HG02798 (cell line): ENCODE data around the gene XBP1.
"Not testable (repeated sequence)": the region's sequence is repeated elsewhere in the genome, so short reads cannot be mapped to it uniquely, and the experiment has no call there.

Source experiments
- ATAC-seq: cut with Tn5 transposase; IDR thresholded peaks from one replicate; pipeline ENCODE4 v1.9.1; 2021; ENCODE audit warnings: mild to moderate bottlenecking; ENCODE audit not compliant: unreplicated experiment, poor library complexity

Gene XBP1

GRCh38 chr22:28819253-28820096 lies 19.1 kb upstream of the XBP1 start:
- ATAC-seq = peak; percentile 58

DNA sequence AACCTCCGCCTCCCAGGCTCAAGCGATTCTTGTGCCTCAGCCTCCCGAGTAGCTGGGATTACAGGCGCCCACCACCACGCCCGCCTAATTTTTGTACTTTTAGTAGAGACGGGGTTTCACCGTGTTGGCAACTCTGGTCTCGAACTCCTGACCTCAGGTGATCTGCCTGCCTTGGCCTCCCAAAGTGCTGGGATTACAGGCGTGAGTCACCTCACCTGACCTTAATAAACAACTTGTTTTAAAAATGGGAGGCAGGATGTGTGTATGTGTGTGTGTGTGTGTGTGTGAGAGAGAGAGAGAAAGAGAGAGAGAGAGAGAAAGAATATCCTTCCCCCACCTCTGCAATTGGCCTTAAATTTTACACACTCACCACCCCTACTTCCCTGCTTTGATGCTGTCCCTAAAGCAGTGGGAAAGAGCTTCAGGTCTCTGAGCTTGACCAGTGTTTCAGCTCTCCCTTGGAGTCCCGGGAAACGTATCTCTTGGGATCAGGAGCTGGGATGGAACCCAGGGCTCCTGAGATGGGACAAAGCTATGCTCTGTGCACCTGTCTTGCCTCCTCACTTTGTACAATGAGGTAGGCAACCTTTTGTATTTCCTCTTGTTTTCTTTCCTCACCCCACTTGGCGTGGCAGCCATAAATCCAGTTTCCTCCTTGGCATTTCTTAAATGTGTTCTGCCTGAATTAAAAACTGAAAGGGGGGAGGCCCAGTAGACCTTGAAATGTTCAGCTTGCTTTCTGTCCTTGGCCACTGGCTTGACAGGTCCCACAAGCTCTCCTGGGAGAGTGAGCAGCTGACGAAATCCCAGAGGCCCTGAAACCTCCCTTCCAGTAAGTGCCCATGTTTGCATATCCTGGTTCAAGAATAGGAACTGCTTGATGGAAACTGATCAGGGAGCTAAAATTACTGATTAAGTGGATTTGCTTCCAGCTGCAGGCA lies 17.8 kb upstream of the XBP1 start:
- no peak for ATAC-seq

- no peak for ATAC-seq
These were observed 16.7 kb upstream of the XBP1 start for GRCh38 chr22:28817064-28817463.

DNA sequence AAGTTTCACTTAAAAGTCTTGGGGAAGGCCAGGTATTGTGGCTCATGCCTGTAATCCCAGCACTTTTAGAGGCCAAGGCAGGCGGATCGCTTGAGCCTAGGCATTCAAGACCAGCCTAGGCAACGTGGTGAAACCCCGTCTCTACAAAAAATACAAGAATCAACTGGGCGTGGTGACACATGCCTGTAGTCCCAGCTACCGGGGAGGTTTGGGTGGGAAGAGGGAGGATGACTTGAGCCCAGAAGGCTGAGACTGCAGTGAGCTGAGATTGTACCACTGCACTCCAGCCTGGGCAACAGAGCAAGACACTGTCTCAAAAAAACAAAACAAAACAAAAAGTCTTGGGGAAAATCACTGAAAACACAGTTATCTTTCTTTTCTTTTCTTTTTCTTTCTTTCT lies 15.4 kb upstream of the XBP1 start:
- ATAC-seq = no peak

- no peak for ATAC-seq
These were observed 14.7 kb upstream of the XBP1 start for GRCh38 chr22:28815111-28815510.

DNA sequence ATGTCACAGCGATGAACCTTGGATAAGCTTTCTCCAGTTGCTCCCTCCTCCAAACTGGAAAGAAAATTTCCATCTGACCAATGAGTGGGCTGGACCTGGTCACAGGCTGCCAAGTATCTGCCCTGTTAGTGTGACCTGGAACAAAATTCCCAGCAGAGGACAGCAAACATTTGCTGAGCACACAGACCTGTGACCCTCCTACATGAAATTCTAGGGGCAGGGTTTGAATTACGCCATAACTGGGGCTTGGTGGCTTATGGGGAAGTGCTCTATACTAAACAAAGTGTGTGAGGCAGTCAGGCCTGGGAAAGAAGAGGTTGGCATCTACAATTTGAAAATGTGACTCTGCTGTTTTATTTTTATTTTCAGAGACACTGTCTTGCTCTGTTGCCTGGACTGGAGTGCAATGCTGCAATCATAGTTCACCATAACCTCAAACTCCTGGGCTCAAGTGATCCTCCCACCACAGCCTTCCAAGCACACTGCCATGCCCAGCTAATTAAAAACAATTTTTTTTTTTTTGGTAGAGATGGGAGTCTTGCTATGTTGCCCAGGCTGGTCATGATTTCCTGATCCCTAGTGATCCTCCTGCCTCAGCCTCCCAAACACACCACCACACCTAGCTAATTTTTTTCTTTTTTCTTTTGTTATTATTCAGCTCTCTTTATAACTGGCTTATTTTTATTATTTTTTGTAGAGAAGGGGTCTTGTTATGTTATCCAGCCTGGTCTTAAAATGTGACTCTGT lies 13.6 kb upstream of the XBP1 start:
- no peak for ATAC-seq

DNA sequence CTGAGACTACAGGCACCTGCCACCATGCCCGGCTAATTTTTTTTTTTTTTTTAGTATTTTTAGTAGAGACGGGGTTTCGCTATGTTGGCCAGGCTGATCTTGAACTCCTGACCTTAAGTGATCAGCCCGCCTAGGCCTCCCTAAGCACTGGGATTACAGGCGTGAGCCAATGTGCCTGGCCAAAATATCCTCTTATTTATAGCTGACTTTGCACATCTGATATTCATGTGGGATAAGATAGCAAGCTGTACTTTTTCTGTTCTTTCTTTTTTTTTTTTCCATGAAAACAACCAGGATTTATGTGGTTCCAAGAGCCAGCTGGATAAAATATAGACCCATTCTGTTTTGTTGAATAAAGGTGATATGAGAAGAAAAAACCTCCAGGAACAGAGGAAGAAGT lies 12.1 kb upstream of the XBP1 start:
- no peak for ATAC-seq

DNA sequence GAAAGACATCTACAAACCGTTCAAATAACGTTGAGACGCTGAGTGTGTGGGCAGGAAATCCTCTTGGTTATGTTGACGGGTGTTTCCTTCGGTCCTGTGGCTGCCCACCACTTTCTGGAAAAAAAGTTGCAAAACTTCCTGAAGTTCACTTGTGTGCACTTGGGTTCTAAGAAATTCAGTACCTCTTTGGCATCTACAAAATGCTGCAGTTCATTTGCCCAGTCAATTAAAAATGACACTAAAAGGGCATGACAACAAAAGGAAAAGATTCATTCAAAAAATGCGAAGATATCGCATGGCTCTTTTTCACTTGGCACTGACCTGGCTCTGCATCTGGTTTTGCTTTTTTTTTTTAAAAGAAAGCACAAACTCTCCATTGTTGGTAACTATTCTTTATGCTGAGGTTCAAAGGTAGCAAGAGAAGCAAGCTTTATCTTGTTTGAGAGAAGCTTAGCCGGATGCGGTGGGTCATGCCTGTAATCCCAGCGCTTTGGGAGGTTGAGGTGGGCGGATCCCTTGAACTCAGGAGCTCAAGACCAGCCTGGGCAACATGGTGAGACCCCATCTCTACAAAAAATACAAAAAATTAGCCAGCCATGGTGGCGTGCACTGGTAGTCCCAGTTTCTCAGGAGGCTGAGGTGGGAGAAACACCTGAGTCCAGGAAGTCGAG lies 10.6 kb upstream of the XBP1 start:
- ATAC-seq = no peak

DNA sequence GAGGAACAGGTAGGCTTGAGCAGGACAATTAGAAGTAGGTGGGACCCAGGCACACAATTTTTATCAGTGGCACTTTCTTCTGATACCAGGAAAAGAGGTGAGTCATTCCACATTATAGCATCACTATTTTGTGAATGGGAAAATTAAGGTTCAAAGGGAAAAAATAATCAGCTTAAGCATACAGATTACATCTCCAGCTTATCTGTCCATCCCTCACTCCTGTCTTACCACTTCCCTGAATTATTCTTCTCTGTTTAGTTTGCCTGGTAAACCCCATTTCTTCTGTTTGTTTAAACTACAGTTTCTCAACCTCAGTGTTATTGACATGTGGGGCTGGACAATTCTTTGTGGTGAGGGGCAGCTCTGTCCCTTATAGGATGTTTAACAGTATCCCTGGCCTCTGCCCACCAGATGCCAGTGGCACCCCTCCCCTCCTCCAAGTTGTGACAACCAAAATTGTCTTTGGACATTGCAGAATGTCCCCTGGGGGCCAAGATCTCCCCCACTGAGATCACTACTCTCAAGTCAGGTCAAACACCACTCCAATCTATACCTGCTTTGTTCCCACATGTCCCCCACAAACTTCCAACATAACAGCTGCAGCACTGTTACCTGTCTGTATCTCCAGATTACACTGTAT lies 8.5 kb upstream of the XBP1 start:
- no peak for ATAC-seq

DNA sequence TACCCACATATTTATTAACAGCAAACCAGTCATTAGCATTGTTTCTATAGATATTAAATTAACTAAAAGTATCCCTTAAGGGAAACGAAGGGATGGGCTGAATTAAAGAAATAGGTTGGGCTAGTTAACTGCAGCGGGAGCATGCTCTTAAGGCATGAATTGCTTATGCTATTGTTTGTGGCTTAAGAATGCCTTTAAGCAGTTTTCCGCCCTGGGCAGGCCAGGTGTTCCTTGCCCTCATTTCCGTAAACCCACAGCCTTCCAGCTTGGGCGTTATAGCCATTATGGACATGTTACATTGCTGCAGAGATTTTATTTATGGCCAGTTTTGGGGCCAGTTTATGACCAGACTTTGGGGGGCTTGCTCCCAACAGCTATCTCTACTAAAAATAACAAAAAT lies 5.1 kb upstream of the XBP1 start:
- ATAC-seq = not testable (repeated sequence)

DNA sequence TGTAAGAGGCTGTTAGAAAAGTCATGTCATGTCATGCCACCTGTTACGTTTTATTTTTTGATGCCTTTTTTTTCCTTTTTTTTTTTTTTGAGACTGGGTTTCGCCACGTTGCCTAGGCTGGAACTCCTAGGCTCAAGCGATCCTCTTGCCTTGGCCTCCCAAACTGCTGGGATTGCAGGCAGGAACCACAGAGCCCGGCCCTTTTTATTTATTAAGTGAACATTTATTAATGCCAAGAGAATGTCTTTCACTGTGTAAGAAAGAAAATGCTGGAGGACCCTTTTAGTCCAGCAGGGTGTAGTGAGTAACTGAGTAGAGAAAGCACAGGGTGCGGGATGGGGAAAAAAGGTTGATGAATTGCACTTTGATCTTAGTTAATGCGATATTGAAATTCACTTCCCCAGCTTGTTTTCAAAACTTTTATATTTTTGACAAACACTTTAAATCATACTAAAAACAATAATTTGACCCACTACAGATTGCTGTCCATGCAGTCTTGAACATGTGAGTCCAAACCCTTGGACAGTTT lies 2.3 kb upstream of the XBP1 start:
- ATAC-seq = no peak

DNA sequence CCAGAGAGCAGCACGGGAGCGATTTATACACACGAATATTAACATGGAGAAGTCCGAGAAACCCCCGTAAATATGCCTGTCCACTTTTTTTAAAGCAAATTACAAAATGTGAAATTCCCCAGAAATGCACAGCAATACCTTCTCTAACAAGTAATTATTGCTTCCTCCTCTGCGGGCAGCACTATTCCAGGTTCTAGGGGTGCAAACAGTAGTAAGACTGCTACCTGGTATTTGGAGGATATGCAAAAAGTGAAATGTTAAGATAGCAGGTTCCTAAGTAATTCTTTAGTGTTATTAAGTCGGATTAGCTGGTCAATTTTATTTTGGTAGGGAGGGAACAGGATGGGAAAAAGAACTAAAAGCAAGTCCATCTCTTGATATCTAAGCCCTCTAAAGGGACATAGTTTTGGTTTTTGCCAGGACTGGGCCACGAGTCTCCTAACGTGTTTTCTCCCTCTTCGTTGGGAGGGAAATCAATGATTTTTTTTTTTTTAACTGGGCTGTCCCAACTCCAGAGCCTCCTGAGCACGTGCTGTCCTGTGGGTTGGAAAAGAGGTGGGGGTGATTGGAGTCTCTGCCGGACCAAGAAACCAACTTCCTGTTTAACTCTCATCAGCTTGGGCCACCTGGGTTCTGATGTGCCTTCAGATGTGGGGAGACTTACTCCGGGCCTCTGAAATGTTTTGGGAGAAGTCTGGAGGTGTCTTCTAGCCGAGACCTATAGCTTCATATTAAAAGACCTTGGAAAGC lies 1.7 kb upstream of the XBP1 start:
- no peak for ATAC-seq

- ATAC-seq = peak; percentile 27
These were observed 612 bp downstream of the XBP1 start for GRCh38 chr22:28799606-28800307.

DNA sequence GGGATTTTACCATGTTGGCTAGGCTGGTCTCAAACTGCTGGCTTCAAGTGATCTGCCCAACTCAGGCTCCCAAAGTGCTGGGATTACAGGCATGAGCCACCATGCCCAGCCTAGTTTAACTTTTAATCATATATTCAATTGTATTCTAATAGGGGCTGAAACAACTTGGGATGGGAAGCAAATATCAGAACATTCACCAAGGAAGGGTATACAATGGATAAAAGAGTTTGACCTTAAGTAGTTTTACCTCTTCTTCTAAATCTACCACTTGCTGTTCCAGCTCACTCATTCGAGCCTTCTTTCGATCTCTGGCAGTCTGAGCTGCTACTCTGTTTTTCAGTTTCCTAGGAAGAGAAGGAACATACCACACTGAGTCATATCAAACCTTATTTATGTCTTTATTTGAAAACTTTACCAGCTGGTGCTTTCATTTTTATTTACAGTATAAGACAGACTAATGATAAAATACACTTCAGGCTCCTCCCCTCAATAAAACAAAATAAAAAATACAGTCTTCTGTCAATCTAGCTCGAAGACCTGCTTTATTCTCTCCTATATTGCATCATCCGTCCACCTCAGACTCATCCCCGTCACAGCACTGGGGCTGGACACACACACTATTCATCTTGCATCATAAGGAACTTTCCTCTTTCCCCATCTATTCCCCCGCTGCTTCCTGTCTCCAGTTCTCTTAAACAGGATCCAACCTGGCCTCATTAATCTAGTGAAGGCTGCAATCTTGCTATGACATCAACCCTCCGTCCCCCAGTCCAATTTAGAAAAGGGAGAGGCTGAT lies 1.4 kb downstream of the XBP1 start:
- no peak for ATAC-seq

DNA sequence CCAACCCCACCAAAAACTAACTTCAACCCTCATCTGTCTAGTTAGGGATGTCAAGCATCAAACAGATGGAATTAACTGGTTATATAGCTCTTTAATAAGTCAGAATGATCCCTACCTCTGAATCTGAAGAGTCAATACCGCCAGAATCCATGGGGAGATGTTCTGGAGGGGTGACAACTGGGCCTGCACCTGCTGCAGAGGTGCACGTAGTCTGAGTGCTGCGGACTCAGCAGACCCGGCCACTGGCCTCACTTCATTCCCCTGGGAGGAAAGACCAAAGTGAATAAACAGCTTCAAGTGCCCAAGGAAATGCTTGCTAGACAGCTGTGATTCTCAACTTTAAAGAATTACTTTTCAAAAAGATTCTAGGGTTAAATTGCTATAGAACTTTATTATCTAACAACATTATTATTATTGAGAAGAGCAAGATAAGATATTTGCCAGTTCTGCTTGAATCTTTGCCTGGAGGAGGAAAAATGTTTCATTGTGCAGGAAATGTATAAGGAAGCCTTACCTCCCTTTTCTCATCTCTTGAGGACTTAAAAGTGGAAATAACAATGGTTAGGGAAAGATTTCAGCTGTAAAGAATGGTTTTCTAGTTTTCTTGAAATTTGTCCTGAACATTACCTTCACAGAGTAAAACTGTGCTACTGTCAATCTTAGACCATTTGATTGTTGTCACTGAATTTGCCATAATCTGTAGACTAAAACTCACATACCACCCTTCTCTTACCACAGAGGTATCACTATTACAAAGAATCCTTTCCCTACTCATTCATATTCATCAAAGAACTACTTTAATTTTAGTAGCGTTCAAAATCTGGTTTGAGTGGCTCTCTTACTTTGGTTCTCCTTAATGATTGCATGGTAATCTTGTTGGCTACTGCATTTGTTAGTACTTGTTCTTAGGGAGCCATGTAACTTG lies 4.2 kb downstream of the XBP1 start:
- no peak for ATAC-seq

- ATAC-seq = no peak
These were observed 5.2 kb downstream of the XBP1 start for GRCh38 chr22:28795071-28795693.
